Fibroblast of lung (primary cell): ENCODE results near the gene CNTNAP4. TPM values are rescaled to one million over a fixed set of nuclear protein-coding genes. Genes with fewer than 3 reads are reported as not detected.

Experiments used
- DNase-seq, 2 donors: peaks; one replicate each; pipeline versions ENCODE4 v3.0.0 to v3.0.0-alpha.2; 2010; ENCODE audit warnings: low read depth in 2 of 2
- H2AFZ ChIP-seq: 2 replicates; pipeline ENCODE4 v1.5.1; 2012; ENCODE audit warnings: low read length, control low read depth, inconsistent platforms
- H3K27ac ChIP-seq: 2 replicates; pipeline ENCODE4 v1.5.1; 2011; ENCODE audit warnings: low read length, control low read depth; ENCODE audit not compliant: insufficient read depth
- H3K27me3 ChIP-seq: 2 replicates; pipeline ENCODE4 v1.5.1; 2011; ENCODE audit warnings: mild to moderate bottlenecking, low read length; ENCODE audit not compliant: control insufficient read depth, insufficient read depth
- H3K36me3 ChIP-seq: 2 replicates; pipeline ENCODE4 v1.5.1; 2011; ENCODE audit warnings: low read length; ENCODE audit not compliant: control insufficient read depth, insufficient read depth
- H3K4me1 ChIP-seq: 2 replicates; pipeline ENCODE4 v1.5.1; 2011; ENCODE audit warnings: low read length; ENCODE audit not compliant: control insufficient read depth, insufficient read depth; ENCODE audit errors: extremely low read depth
- H3K4me2 ChIP-seq: 2 replicates; pipeline ENCODE4 v1.5.1; 2011; ENCODE audit warnings: low read length, control low read depth; ENCODE audit not compliant: insufficient read depth; ENCODE audit errors: extremely low read depth
- H3K4me3 ChIP-seq, 4 experiments: fragments of 200-600 bp in 1 of 4; sonication (generic) in 1 of 4; replicated peaks in 1 of 4; 2 replicates each; pipeline ENCODE4 v1.5.1; 2011 to 2016; ENCODE audit warnings: low read length in 4 of 4, low read depth in 3 of 4, mild to moderate bottlenecking in 3 of 4, control low read depth in 2 of 4, inconsistent platforms in 1 of 4, mixed read lengths in 1 of 4; ENCODE audit not compliant: insufficient read depth in 1 of 4; ENCODE audit errors: control extremely low read depth in 1 of 4
- H3K79me2 ChIP-seq: 2 replicates; pipeline ENCODE4 v1.5.1; 2012; ENCODE audit warnings: mild to moderate bottlenecking, low read length, inconsistent platforms; ENCODE audit not compliant: control insufficient read depth, insufficient read depth
- H3K9ac ChIP-seq: 2 replicates; pipeline ENCODE4 v1.5.1; 2011; ENCODE audit warnings: mild to moderate bottlenecking, low read length, control low read depth; ENCODE audit not compliant: insufficient read depth
- H3K9me3 ChIP-seq: 2 replicates; pipeline ENCODE4 v1.5.1; 2012; ENCODE audit warnings: low read depth, low read length; ENCODE audit not compliant: control insufficient read depth, insufficient read depth
- H4K20me1 ChIP-seq: 2 replicates; pipeline ENCODE4 v1.5.1; 2011; ENCODE audit warnings: low read length; ENCODE audit not compliant: control insufficient read depth, insufficient read depth; ENCODE audit errors: extremely low read depth
- EZH2 ChIP-seq: IDR thresholded peaks from 2 replicates; pipeline ENCODE4 v1.5.1; 2012; ENCODE audit warnings: low read length, control low read depth, mild to moderate bottlenecking; ENCODE audit errors: missing control alignments
- polyA plus RNA-seq, 2 donors: library from polyadenylated mRNA; depleted of rRNA in 1 of 2; stranded (reverse) in 1 of 2; unstranded in 1 of 2; fragments of >200 nt; gene quantifications; 2 replicates each; pipeline ENCODE4 v1.2.1, GENCODE V29; 2011 to 2012; ENCODE audit warnings: missing spikeins in 1 of 2
- total RNA-seq: library from RNA; depleted of rRNA; stranded (reverse); fragments of >200 nt; gene quantifications from 2 replicates; pipeline ENCODE4 v1.2.1, GENCODE V29; 2014
- TF ChIP-seq, protein P1 (sequence below), 2 donors: IDR thresholded peaks in 1 of 2; conservative IDR thresholded peaks in 1 of 2; 1 replicate in 1 of 2; 2 replicates in 1 of 2; pipeline ENCODE4 v1.5.1; 2011 to 2012; ENCODE audit warnings: low read length in 2 of 2, control low read depth in 1 of 2, inconsistent platforms in 1 of 2, low read depth in 1 of 2, mild to moderate bottlenecking in 1 of 2

The CNTNAP4 gene
- total and polyA plus RNA-seq, 2 donors (not counting 1 experiment from before 2014, with no cell fraction given): not detected

DNA sequence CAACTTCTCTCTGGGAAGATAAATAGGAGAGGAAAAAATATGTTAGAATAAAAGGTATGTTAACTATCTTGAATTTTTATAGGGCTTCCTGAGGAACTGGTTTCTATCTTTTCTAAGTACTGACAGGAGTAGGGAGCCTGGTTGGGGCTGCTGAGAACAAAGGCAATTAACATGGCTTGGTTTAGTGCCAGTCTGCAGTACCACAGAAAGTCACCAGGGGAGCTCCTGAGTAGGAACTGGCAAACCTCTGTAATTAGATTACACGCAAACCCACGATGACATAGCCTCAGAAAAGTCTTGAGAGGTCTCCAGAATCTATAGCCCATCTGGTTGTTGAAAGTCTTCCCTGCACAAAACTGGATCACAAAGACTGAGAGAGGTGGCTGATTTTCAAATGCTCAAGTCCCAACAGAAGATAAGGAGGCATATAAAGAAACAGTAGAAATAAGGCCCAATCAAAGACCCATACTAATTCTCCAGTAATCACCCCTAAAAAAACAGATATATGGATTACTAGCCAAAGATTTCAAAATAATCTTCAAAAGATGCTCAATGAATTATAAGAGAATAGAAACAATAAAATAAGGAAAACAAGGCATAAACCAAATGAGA, 11.7 kb upstream of the CNTNAP4 start:
- H3K4me2 ChIP-seq: no peak overlapping the region
- no peaks in the 10 kb centered on the region for H3K27me3 ChIP-seq
- no peak overlapping the region for H3K9ac ChIP-seq
- peak; percentile 0 to 30 for DNase-seq
- H3K4me1 ChIP-seq: no peaks in the 10 kb centered on the region
- no peaks in the 10 kb centered on the region for H3K79me2 ChIP-seq
- no peak overlapping the region for H3K27ac ChIP-seq
- no peak overlapping the region for H3K4me3 ChIP-seq
- no peaks in the 10 kb centered on the region for H3K36me3 ChIP-seq
- no peaks in the 10 kb centered on the region for H4K20me1 ChIP-seq
- no peak overlapping the region for H2AFZ ChIP-seq
- H3K9me3 ChIP-seq: no peaks in the 10 kb centered on the region
- TF ChIP-seq, protein P1, sequence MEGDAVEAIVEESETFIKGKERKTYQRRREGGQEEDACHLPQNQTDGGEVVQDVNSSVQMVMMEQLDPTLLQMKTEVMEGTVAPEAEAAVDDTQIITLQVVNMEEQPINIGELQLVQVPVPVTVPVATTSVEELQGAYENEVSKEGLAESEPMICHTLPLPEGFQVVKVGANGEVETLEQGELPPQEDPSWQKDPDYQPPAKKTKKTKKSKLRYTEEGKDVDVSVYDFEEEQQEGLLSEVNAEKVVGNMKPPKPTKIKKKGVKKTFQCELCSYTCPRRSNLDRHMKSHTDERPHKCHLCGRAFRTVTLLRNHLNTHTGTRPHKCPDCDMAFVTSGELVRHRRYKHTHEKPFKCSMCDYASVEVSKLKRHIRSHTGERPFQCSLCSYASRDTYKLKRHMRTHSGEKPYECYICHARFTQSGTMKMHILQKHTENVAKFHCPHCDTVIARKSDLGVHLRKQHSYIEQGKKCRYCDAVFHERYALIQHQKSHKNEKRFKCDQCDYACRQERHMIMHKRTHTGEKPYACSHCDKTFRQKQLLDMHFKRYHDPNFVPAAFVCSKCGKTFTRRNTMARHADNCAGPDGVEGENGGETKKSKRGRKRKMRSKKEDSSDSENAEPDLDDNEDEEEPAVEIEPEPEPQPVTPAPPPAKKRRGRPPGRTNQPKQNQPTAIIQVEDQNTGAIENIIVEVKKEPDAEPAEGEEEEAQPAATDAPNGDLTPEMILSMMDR (conservative IDR thresholded peaks at IDR 0.05 in 1 of 2, IDR thresholded peaks at IDR 0.05 in 1 of 2; ENCODE audit: low read depth in 1 of 2, low read length in 2 of 2): peak in 1 of 2 donors; percentile 75
- no peak for TF ChIP-seq EZH2

DNA sequence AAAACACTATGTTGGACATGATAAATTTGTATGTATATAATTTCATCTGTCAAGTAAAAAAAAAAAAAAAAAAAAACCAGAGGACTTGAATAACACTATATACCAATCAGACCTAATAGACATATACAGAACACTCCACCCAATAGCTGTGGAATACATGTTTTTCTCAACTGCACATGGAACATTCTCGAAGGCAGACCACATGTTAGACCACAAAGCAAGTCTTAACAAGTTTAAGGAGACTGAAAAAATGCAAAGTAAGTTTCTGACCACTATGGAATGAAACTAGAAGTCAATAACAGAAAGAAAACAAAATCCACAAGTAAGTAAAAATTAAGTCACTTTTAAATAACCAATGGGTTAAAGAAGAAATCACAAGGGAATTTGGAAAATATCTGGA, 8.4 kb upstream of the CNTNAP4 start:
- Histone ChIP-seq H2AFZ (no peak overlapping the region), H4K20me1 (no peaks in the 10 kb centered on the region), H3K9me3 (no peaks in the 10 kb centered on the region), H3K27ac (no peak overlapping the region), H3K4me3 (no peak overlapping the region), H3K4me2 (no peak overlapping the region), H3K79me2 (no peaks in the 10 kb centered on the region), H3K9ac (no peak overlapping the region), H3K4me1 (no peaks in the 10 kb centered on the region), H3K36me3 (no peaks in the 10 kb centered on the region), H3K27me3 (no peaks in the 10 kb centered on the region)
- TF ChIP-seq EZH2: no peak
- TF ChIP-seq, protein P1 (conservative IDR thresholded peaks at IDR 0.05 in 1 of 2, IDR thresholded peaks at IDR 0.05 in 1 of 2; ENCODE audit: low read depth in 1 of 2, low read length in 2 of 2): no peak
- no peak for DNase-seq

DNA sequence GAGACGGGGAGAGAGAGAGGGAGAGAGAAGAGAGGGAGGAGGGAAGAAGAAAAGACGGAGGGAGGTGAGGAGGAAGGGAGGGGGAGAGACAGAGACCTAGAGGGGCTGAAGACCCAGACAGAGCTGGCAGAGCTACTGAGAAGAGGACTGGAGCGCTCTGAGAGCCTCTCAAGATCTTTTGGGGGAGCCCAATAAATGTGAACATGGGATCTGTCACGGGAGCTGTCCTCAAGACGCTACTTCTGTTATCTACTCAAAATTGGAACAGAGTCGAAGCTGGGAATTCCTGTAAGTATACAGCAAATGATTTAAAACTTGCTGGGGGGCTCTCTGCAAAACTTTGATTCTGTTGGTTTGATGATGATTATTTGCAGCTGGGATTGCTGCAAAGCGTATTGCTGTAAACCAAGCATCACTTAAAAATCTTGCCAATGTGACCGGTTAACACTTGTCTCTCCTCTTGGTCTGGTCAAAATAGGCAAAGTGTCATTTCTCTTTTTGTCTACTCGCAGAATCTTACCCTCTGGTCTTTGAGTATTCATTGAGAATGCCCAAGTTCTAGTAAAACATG, 344 bp downstream of the CNTNAP4 start:
- TF ChIP-seq EZH2: no peak

More for the DNA sequence above, 344 bp downstream of the CNTNAP4 start:
- Histone ChIP-seq H3K4me3 (no peak overlapping the region), H3K4me1 (no peaks in the 10 kb centered on the region), H3K9ac (no peak overlapping the region), H3K4me2 (no peak overlapping the region), H4K20me1 (no peaks in the 10 kb centered on the region), H2AFZ (no peak overlapping the region), H3K27ac (no peak overlapping the region), H3K27me3 (no peaks in the 10 kb centered on the region), H3K79me2 (no peaks in the 10 kb centered on the region), H3K9me3 (no peaks in the 10 kb centered on the region), H3K36me3 (no peaks in the 10 kb centered on the region)
- no peak for DNase-seq
